Measurements from ENCODE around the gene DENND2A. TPM values are rescaled to one million over a fixed set of nuclear protein-coding genes. Genes with fewer than 3 reads are reported as not detected.

DENND2A gene
- total RNA-seq, 1 donor from 2014 or later, result 7.5 TPM

DNA sequence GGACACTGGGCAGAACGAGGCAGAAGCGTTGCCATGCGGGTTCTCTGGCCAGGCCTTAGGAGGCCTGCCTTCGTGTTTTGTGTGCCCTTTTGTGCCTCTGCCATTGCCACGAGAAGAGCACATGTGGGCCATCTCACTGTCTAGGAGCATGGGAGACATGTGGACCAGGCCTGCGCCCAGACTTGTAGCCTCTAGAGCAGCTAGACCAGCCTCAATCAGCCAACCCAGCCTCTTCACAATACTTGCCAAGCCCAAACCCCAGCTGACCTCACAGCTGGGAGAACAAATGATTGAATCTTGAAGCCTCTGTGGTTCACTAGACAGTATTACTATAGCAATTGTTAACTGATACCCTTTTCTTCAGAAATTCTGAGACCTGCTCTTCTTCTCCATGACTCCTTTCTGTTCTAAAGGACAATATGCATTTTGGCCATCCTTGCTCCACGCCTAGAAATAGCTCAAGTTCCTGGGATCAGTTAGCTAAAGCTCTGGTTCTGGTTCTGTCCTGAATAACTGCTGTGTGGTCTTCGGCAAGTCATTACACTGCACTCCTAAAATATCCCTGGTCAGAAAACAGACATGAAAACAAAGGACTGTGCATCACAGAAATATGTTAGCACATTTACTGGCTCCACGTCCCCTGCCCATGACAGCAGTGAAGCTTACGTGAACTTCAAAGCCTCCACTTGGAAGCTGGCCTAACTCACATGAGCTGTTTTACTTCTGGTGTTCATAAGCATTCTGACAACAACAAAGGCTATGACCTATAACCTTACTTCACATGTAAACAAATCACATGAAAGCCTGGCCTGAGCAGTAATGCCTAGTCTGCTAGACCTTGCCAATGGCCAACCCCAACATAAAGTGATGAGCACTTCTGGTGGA, 89.0 kb downstream of the DENND2A start:
- intact Hi-C loops (cut with DNase I), result no loop called here
- Histone ChIP-seq H3K4me3 (no peak overlapping the region), H3K9me3 (no peaks in the 10 kb centered on the region), H3K36me3 (no peaks in the 10 kb centered on the region), H3K27ac (no peak overlapping the region), H3K4me1 (no peaks in the 10 kb centered on the region), H3K27me3 (no peaks in the 10 kb centered on the region)
- no peak for DNase-seq (ENCODE audit: low spot score in 2 of 2)
- no peak for TF ChIP-seq CTCF (IDR thresholded peaks at IDR 0.05)

DNA sequence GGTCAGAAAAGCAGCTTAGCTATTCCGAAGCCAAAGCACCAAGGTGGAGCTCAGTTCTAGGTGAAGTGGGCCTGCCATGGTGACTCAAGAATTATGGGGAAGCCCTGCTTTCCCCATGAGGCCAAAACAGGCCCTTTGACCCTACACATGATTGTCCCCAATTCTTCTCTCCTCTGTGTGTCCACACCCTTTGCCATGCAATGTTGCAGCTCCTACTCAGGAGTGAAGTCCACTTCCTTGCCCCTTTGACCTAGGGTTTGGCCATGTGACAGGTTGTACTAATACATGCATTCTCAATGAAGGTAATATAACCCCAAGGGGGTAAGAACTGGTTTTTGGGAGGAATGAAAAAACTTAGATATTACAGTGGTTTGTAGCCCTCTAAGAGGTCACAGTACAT, 93.7 kb downstream of the DENND2A start:
- H3K4me1 ChIP-seq, result no peaks in the 10 kb centered on the region
- no peaks in the 10 kb centered on the region for H3K9me3 ChIP-seq
- H3K27ac ChIP-seq, result no peak overlapping the region
- no peaks in the 10 kb centered on the region for H3K27me3 ChIP-seq
- intact Hi-C loops (cut with DNase I), result no loop called here
- TF ChIP-seq CTCF (IDR thresholded peaks at IDR 0.05), result no peak
- DNase-seq (ENCODE audit: low spot score in 2 of 2), result no peak
- no peaks in the 10 kb centered on the region for H3K36me3 ChIP-seq
- no peak overlapping the region for H3K4me3 ChIP-seq

DNA sequence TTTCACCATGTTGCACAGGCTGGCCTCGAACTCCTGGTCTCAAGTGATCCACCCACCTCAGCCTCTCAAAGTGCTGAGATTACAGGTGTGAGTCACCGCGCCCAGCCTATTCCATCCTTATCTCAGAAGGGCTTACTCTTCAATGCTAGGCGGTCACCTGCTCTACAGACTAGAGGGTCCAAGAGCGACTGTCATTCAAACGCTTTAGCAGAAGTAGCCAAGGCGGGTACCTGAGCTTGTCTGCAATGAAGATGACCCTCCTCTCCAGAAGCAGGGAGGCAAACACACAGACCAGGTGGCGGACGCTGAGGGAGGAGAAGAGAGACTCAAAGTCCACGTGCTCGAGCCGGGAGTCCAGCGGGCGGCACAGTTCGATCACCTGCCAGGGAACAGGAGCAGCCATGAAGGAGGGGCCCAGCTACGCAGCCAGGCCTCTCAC, 96.2 kb downstream of the DENND2A start:
- Histone ChIP-seq H3K27ac (no peak overlapping the region), H3K4me3 (no peak overlapping the region)
- intact Hi-C loops (cut with DNase I), result no loop called here

DNA sequence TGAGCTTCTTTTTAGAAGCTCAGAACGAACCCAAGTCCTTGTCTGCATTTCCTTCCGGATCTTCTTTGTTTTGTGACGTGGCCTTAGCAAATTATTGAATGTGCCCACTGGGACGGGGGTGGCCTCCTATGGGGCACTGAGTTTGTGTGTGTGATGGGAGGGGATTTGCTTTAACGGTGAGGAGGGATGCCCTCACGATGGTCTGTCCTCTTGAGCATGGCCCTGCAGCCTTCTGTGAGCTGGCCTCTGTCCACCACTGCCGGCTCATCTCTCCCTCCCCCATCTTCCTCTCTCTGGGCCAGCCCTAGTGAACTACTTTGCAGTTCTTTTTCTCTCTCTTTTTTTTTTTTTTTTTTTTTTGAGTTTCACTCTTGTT, 98.4 kb downstream of the DENND2A start:
- Histone ChIP-seq H3K36me3 (no peaks in the 10 kb centered on the region), H3K9me3 (no peaks in the 10 kb centered on the region), H3K4me3 (no peak overlapping the region), H3K27me3 (no peaks in the 10 kb centered on the region), H3K4me1 (no peaks in the 10 kb centered on the region), H3K27ac (no peak overlapping the region)
- TF ChIP-seq CTCF (IDR thresholded peaks at IDR 0.05), result no peak
- DNase-seq (ENCODE audit: low spot score in 2 of 2), result no peak
- intact Hi-C loops (cut with DNase I), result no loop called here

More for the DNA sequence above, 96.2 kb downstream of the DENND2A start:
- no peak for DNase-seq (ENCODE audit: low spot score in 2 of 2)
- no peaks in the 10 kb centered on the region for H3K4me1 ChIP-seq
- TF ChIP-seq CTCF (IDR thresholded peaks at IDR 0.05), result no peak
- no peaks in the 10 kb centered on the region for H3K36me3 ChIP-seq
- no peaks in the 10 kb centered on the region for H3K27me3 ChIP-seq
- no peaks in the 10 kb centered on the region for H3K9me3 ChIP-seq

DNA sequence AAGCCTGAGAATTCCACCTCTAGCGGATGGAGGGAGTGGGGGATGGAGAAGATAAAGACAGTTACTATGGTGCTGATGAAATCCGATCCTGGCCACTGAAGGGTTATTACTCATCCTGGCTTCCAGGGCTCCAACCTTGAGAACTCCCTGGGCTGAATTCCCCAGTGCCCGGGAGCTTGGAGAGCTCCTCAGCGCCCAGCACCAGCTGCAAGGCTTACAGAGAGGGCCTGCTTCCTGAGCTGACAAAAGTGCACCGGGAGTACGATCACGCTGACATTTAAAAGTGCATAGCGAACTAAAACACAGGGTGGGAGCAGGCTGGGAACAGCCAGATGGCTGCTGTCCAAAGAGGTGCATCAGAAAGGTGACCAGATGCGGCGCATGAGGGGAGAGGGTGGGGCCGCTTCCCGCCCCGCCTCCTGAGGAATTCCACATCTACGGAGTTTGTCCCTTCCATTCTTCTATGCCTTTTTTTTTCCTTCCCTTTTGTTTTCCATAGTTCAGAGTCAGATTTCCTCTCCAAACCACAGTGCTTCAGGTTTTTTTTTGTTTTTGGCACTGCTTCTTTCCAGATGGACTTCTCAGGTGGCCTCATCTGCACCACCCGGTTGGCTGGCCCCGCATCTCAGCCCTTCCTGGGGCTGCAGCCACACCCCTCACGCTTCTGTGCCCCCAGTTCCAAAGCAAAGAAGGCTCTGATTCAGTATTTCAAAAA, 98.9 kb downstream of the DENND2A start:
- DNase-seq (ENCODE audit: low spot score in 2 of 2), result no peak
- no peak for TF ChIP-seq CTCF (IDR thresholded peaks at IDR 0.05)
- H3K9me3 ChIP-seq, result no peaks in the 10 kb centered on the region
- H3K4me1 ChIP-seq, result no peaks in the 10 kb centered on the region
- intact Hi-C loops (cut with DNase I), result no loop called here
- no peaks in the 10 kb centered on the region for H3K36me3 ChIP-seq
- H3K4me3 ChIP-seq, result no peak overlapping the region
- no peak overlapping the region for H3K27ac ChIP-seq
- no peaks in the 10 kb centered on the region for H3K27me3 ChIP-seq
